HepG2 (cell line): ENCODE results near the gene SLTM. TPM values are rescaled to one million over a fixed set of nuclear protein-coding genes. Genes with fewer than 3 reads are reported as not detected.

Experiments used
- ATRX ChIP-seq: sonication (generic); formaldehyde crosslinking; IDR thresholded peaks from 2 replicates; pipeline ENCODE4 v1.4.0; 2020; ENCODE audit warnings: missing genetic modification reagents, borderline replicate concordance
- CAMTA2 ChIP-seq: sonication (generic); formaldehyde crosslinking; IDR thresholded peaks from 2 replicates; pipeline ENCODE4 v1.4.0; 2020; ENCODE audit warnings: mild to moderate bottlenecking, missing genetic modification reagents, borderline replicate concordance
- FOXK2 ChIP-seq: fragments of 450-650 bp; IDR thresholded peaks from 2 replicates; pipeline ENCODE4 v1.6.1; 2016
- HBP1 ChIP-seq: IDR thresholded peaks from 2 replicates; pipeline ENCODE4 v1.6.1; 2016; ENCODE audit warnings: low read depth, control low read depth
- NR3C1 ChIP-seq: sonication (generic); formaldehyde crosslinking; IDR thresholded peaks from 2 replicates; pipeline ENCODE4 v1.4.0; 2020; ENCODE audit warnings: missing genetic modification reagents
- RBM22 ChIP-seq: fragments of 200-400 bp; formaldehyde crosslinking; optimal IDR thresholded peaks from 2 replicates; pipeline ENCODE3; 2017; ENCODE audit warnings: mild to moderate bottlenecking, low read length, moderate library complexity
- SMAD9 ChIP-seq: sonication (generic); formaldehyde crosslinking; IDR thresholded peaks from 2 replicates; pipeline ENCODE4 v1.5.1; 2020; ENCODE audit warnings: mild to moderate bottlenecking, missing genetic modification reagents
- TARDBP ChIP-seq: sonication (generic); formaldehyde crosslinking; IDR thresholded peaks from 2 replicates; pipeline ENCODE4 v1.8.0; 2022; ENCODE audit warnings: mild to moderate bottlenecking, missing genetic modification reagents
- ZKSCAN5 ChIP-seq: sonication (generic); formaldehyde crosslinking; IDR thresholded peaks from 2 replicates; pipeline ENCODE4 v1.5.1; 2020; ENCODE audit warnings: mild to moderate bottlenecking, missing genetic modification reagents
- ZMYM2 ChIP-seq: sonication (generic); formaldehyde crosslinking; IDR thresholded peaks from 2 replicates; pipeline ENCODE4 v1.8.0; 2022; ENCODE audit warnings: mild to moderate bottlenecking, missing genetic modification reagents
- ZNF207 ChIP-seq: fragments of 450-650 bp; IDR thresholded peaks from 2 replicates; pipeline ENCODE4 v1.6.1; 2016; ENCODE audit warnings: antibody characterized with exemption, borderline replicate concordance
- ZNF629 ChIP-seq: sonication (generic); formaldehyde crosslinking; conservative IDR thresholded peaks from 2 replicates; pipeline ENCODE4 v1.5.0; 2020; ENCODE audit warnings: missing genetic modification reagents
- ZNF660 ChIP-seq: sonication (generic); formaldehyde crosslinking; IDR thresholded peaks from 2 replicates; pipeline ENCODE4 v1.5.1; 2020; ENCODE audit warnings: mild to moderate bottlenecking, low read depth, missing genetic modification reagents, borderline replicate concordance
- ZNF761 ChIP-seq: sonication (generic); formaldehyde crosslinking; conservative IDR thresholded peaks from 2 replicates; pipeline ENCODE4 v1.4.0; 2020; ENCODE audit warnings: mild to moderate bottlenecking, missing genetic modification reagents
- ZSCAN20 ChIP-seq: sonication (generic); formaldehyde crosslinking; IDR thresholded peaks from 2 replicates; pipeline ENCODE4 v1.4.0; 2020; ENCODE audit warnings: missing genetic modification reagents, mild to moderate bottlenecking, borderline replicate concordance
- ZSCAN29 ChIP-seq: sonication (generic); formaldehyde crosslinking; conservative IDR thresholded peaks from 2 replicates; pipeline ENCODE4 v1.4.0; 2020; ENCODE audit warnings: mild to moderate bottlenecking, missing genetic modification reagents
- polyA plus RNA-seq, 8 experiments: library from polyadenylated mRNA; depleted of rRNA in 3 of 8; stranded (reverse) in 7 of 8; unstranded in 1 of 8; fragments of >200 nt; fragmentation: Illumina TruSeq in 4 of 8; extraction: Trizol in 4 of 8; gene quantifications; 2 replicates each; pipeline versions ENCODE4 v1.2.1 to v1.2.3, GENCODE V29; 2011 to 2016; ENCODE audit warnings: low read depth in 4 of 8, missing spikeins in 1 of 8, mixed read lengths in 1 of 8; ENCODE audit not compliant: insufficient read depth in 1 of 8
- total RNA-seq, 5 experiments: library from RNA; depleted of rRNA; stranded (reverse); fragments of >200 nt; fragmentation: Illumina TruSeq; extraction: Trizol; gene quantifications; 2 replicates each; pipeline ENCODE4 v1.2.3, GENCODE V29; 2016; ENCODE audit warnings: low read depth in 1 of 5
- TF ChIP-seq, protein P1 (sequence below): sonication (generic); formaldehyde crosslinking; IDR thresholded peaks from 2 replicates; pipeline ENCODE4 v1.4.0; 2020; ENCODE audit warnings: missing genetic modification reagents; ENCODE audit errors: not compliant biosample characterization
- TF ChIP-seq, protein P2 (sequence below): sonication (generic); formaldehyde crosslinking; conservative IDR thresholded peaks from 2 replicates; pipeline ENCODE4 v1.4.0; 2020; ENCODE audit warnings: missing genetic modification reagents
- TF ChIP-seq, protein P3 (sequence below): sonication (generic); formaldehyde crosslinking; IDR thresholded peaks from 2 replicates; pipeline ENCODE4 v1.9.0; 2021; ENCODE audit warnings: missing genetic modification reagents, borderline replicate concordance
- TF ChIP-seq, protein P4 (sequence below): fragments of 450-650 bp; IDR thresholded peaks from 2 replicates; pipeline ENCODE4 v1.6.1; 2016

The SLTM gene
- total and polyA plus RNA-seq, 2 of the 13 experiments (the other 11 are each of a cell fraction or from before 2014, with no cell fraction given), result 22.0 to 64.2 TPM

DNA sequence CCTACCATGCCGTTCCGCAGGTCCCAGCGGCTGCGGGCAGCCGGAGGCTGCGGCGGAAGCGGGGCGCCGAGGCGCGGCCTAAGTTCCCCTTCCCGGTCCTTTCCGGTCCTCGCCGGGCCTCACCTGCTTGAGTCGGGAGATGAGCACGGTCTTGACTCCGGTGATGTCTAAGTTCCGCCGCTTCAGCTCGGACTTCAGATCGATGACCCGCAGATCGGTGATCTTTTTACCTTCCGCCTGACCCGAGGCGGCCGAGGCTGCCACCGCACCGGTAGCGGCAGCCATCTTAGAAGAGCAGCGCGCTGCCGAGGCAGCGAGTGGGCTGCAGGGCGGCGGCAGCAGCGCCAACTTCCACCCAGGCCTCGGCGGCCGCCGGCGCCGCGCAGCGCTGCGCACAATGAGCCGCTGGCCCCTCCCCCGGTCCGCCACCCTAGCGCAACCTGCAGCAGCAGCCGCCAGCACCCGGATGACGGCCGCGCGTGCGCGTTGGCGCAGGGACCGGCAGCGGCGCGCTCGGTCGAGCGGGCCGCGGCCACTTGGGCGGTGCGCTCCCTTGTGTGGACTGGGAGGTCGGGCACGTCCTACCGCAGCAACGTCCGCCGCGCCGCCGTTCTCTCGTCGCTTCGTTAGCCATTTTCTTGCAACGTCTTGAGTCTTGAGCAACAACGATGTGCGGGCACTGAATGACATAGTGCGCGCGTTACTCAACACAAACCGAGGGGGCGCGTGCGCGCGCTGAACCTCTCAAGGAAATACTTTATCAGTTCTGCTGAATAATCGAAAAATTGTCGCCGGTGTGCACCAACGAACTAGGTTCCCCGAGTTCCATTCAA, at the start of gene SLTM (continued):
- TF ChIP-seq ZMYM2 (CRISPR knock-in tag) (no peak), CAMTA2 (CRISPR knock-in tag) (0 out of 2 replicates have a peak, but pooled peaks have one; percentile 62), ZNF761 (CRISPR knock-in tag) (no peak), ZSCAN20 (CRISPR knock-in tag) (peak; percentile 77; the same call in 1 of the 2 replicates), FOXK2 (no peak), ZSCAN29 (no peak), ZNF660 (CRISPR knock-in tag) (no peak), ZNF207 (no peak), ZKSCAN5 (CRISPR knock-in tag) (no peak), TARDBP (CRISPR knock-in tag) (0 out of 2 replicates have a peak, but pooled peaks have one; percentile 38), ZNF629 (CRISPR knock-in tag) (no peak; the same call in 1 of the 2 replicates), NR3C1 (CRISPR knock-in tag) (0 out of 2 replicates have a peak, but pooled peaks have one; percentile 23), ATRX (CRISPR knock-in tag) (no peak), SMAD9 (CRISPR knock-in tag) (no peak), RBM22 (no peak), HBP1 (CRISPR knock-in tag) (no peak; the same call in 1 of the 2 replicates)
- TF ChIP-seq, protein P1, sequence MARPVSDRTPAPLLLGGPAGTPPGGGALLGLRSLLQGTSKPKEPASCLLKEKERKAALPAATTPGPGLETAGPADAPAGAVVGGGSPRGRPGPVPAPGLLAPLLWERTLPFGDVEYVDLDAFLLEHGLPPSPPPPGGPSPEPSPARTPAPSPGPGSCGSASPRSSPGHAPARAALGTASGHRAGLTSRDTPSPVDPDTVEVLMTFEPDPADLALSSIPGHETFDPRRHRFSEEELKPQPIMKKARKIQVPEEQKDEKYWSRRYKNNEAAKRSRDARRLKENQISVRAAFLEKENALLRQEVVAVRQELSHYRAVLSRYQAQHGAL (CRISPR knock-in tag), result peak; percentile 54
- TF ChIP-seq, protein P2, sequence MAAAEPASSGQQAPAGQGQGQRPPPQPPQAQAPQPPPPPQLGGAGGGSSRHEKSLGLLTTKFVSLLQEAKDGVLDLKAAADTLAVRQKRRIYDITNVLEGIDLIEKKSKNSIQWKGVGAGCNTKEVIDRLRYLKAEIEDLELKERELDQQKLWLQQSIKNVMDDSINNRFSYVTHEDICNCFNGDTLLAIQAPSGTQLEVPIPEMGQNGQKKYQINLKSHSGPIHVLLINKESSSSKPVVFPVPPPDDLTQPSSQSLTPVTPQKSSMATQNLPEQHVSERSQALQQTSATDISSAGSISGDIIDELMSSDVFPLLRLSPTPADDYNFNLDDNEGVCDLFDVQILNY, result no peak
- TF ChIP-seq, protein P3, sequence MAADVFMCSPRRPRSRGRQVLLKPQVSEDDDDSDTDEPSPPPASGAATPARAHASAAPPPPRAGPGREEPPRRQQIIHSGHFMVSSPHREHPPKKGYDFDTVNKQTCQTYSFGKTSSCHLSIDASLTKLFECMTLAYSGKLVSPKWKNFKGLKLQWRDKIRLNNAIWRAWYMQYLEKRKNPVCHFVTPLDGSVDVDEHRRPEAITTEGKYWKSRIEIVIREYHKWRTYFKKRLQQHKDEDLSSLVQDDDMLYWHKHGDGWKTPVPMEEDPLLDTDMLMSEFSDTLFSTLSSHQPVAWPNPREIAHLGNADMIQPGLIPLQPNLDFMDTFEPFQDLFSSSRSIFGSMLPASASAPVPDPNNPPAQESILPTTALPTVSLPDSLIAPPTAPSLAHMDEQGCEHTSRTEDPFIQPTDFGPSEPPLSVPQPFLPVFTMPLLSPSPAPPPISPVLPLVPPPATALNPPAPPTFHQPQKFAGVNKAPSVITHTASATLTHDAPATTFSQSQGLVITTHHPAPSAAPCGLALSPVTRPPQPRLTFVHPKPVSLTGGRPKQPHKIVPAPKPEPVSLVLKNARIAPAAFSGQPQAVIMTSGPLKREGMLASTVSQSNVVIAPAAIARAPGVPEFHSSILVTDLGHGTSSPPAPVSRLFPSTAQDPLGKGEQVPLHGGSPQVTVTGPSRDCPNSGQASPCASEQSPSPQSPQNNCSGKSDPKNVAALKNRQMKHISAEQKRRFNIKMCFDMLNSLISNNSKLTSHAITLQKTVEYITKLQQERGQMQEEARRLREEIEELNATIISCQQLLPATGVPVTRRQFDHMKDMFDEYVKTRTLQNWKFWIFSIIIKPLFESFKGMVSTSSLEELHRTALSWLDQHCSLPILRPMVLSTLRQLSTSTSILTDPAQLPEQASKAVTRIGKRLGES (CRISPR knock-in tag), result peak; percentile 59; the same call in 1 of the 2 replicates
- TF ChIP-seq, protein P4, sequence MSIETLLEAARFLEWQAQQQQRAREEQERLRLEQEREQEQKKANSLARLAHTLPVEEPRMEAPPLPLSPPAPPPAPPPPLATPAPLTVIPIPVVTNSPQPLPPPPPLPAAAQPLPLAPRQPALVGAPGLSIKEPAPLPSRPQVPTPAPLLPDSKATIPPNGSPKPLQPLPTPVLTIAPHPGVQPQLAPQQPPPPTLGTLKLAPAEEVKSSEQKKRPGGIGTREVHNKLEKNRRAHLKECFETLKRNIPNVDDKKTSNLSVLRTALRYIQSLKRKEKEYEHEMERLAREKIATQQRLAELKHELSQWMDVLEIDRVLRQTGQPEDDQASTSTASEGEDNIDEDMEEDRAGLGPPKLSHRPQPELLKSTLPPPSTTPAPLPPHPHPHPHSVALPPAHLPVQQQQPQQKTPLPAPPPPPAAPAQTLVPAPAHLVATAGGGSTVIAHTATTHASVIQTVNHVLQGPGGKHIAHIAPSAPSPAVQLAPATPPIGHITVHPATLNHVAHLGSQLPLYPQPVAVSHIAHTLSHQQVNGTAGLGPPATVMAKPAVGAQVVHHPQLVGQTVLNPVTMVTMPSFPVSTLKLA, result no peak
